Common myeloid progenitor, CD34-positive (primary cell): ENCODE measurements around the gene TLCD5.

ENCODE experiments used
- CTCF ChIA-PET: fragments of 350-600 bp; sonication (Branson Sonifier 250); formaldehyde crosslinking; loops from one replicate; lab custom pipeline; 2021; ENCODE audit warnings: antibody characterized with exemption; lab: Charles Lee
- POLR2A ChIA-PET: fragments of 350-600 bp; sonication (Branson Sonifier 250); formaldehyde crosslinking; loops from one replicate; lab custom pipeline; 2021; ENCODE audit warnings: antibody characterized with exemption; lab: Charles Lee
- DNase-seq, 3 donors: peaks; one replicate each; pipeline versions ENCODE4 v3.0.0 to v3.0.0-alpha.2; 2013
- H3K27ac ChIP-seq, 2 experiments: 1 replicate in 1 of 2; 2 replicates in 1 of 2; pipeline ENCODE4 v1.7.0; 2013; ENCODE audit warnings: inconsistent platforms in 2 of 2, low read length in 2 of 2, mild to moderate bottlenecking in 2 of 2, low read depth in 1 of 2, moderate library complexity in 1 of 2; ENCODE audit not compliant: severe bottlenecking in 2 of 2, insufficient read depth in 1 of 2, poor library complexity in 1 of 2
- H3K27me3 ChIP-seq, 5 experiments: replicated peaks in 2 of 5; 1 replicate in 3 of 5; 2 replicates in 2 of 5; pipeline versions ENCODE4 v1.6.1 to v1.7.0; 2013; ENCODE audit warnings: low read length in 4 of 5, mild to moderate bottlenecking in 2 of 5, moderate library complexity in 2 of 5, inconsistent platforms in 1 of 5; ENCODE audit not compliant: insufficient read depth in 5 of 5, control insufficient read depth in 4 of 5
- H3K36me3 ChIP-seq, 4 experiments: 1 replicate in 2 of 4; 2 replicates in 2 of 4; pipeline versions ENCODE4 v1.6.1 to v1.7.0; 2013; ENCODE audit warnings: low read length in 3 of 4, control low read depth in 1 of 4, mild to moderate bottlenecking in 1 of 4; ENCODE audit not compliant: control insufficient read depth in 4 of 4, insufficient read depth in 4 of 4
- H3K4me1 ChIP-seq, 4 experiments: 1 replicate in 3 of 4; 2 replicates in 1 of 4; pipeline versions ENCODE4 v1.6.1 to v1.7.1; 2013; ENCODE audit warnings: low read length in 3 of 4, mild to moderate bottlenecking in 3 of 4, control low read depth in 1 of 4, inconsistent platforms in 1 of 4, moderate library complexity in 1 of 4; ENCODE audit not compliant: control insufficient read depth in 4 of 4, insufficient read depth in 4 of 4; ENCODE audit errors: control extremely low read depth in 1 of 4
- H3K4me3 ChIP-seq, 7 experiments: 1 replicate in 4 of 7; 2 replicates in 3 of 7; pipeline versions ENCODE4 v1.5.1 to v1.7.0; 2013; ENCODE audit warnings: mild to moderate bottlenecking in 7 of 7, low read length in 6 of 7, moderate library complexity in 6 of 7, inconsistent platforms in 2 of 7, low read depth in 2 of 7, control low read depth in 1 of 7; ENCODE audit not compliant: insufficient read depth in 4 of 7, control insufficient read depth in 1 of 7; ENCODE audit errors: extremely low read depth in 1 of 7
- H3K9me3 ChIP-seq, 5 experiments: 1 replicate in 4 of 5; 2 replicates in 1 of 5; pipeline versions ENCODE4 v1.6.1 to v1.7.1; 2013; ENCODE audit warnings: low read length in 4 of 5, mild to moderate bottlenecking in 2 of 5, inconsistent platforms in 1 of 5, low read depth in 1 of 5, moderate library complexity in 1 of 5; ENCODE audit not compliant: control insufficient read depth in 4 of 5, insufficient read depth in 2 of 5; ENCODE audit errors: control extremely low read depth in 1 of 5
- WGBS: methylation state at CpG from one replicate; pipeline ENCODE4 v1.1.5; 2013; ENCODE audit not compliant: insufficient coverage; 5-methylcytosine and 5-hydroxymethylcytosine counted together

Gene TLCD5

GRCh38 chr11:120285256-120285655 lies 39.8 kb upstream of the TLCD5 start:
- Histone ChIP-seq H3K27me3 (peaks cover 3 to 20% (median 9%) of the 10 kb centered on the region in 5 experiments), H3K36me3 (no peaks in the 10 kb centered on the region), H3K4me3 (no peak overlapping the region), H3K4me1 (no peaks in the 10 kb centered on the region), H3K27ac (no peak overlapping the region), H3K9me3 (no peaks in the 10 kb centered on the region)
- CTCF ChIA-PET: interaction anchor here (6.1 kb wide), 1 partner anchor 16 kb away, joined by 40 read pairs; no protein-coding TSS in a partner anchor
- DNase-seq: no peak
- POLR2A ChIA-PET: no interaction called here
- 100% methylated on average over 2 of the region's 4 CpGs for WGBS

GRCh38 chr11:120288021-120288420 lies 37.1 kb upstream of the TLCD5 start:
- H3K4me3 ChIP-seq: no peak overlapping the region
- CTCF ChIA-PET: interaction anchor here (0.9 to 6.1 kb wide), 4 partner anchors 10 to 58 kb away, joined by 3 to 40 read pairs (median 5); no protein-coding TSS in a partner anchor
- H3K27ac ChIP-seq: no peak overlapping the region
- POLR2A ChIA-PET: no interaction called here
- peaks cover 5 to 31% (median 18%) of the 10 kb centered on the region in 5 experiments for H3K27me3 ChIP-seq
- no peaks in the 10 kb centered on the region for H3K36me3 ChIP-seq
- WGBS: 100% methylated on average over 1 of the region's 2 CpGs
- no peaks in the 10 kb centered on the region for H3K9me3 ChIP-seq
- H3K4me1 ChIP-seq: no peaks in the 10 kb centered on the region
- DNase-seq: no peak

- peaks cover 11 to 43% (median 23%) of the 10 kb centered on the region in 5 experiments for H3K27me3 ChIP-seq
- CTCF ChIA-PET: interaction anchor here (2.3 to 6.1 kb wide), 2 partner anchors 12 to 54 kb away, joined by 5 to 40 read pairs; no protein-coding TSS in a partner anchor
These were observed 35.7 kb upstream of the TLCD5 start for GRCh38 chr11:120289426-120289825.

GRCh38 chr11:120290956-120291355 lies 34.1 kb upstream of the TLCD5 start:
- no peak overlapping the region for H3K4me3 ChIP-seq
- H3K9me3 ChIP-seq: no peaks in the 10 kb centered on the region
- no peaks in the 10 kb centered on the region for H3K36me3 ChIP-seq
- CTCF ChIA-PET: interaction anchor here (6.1 kb wide), 1 partner anchor 10 kb away, joined by 40 read pairs; no protein-coding TSS in a partner anchor
- no peak for DNase-seq
- no peak overlapping the region for H3K27ac ChIP-seq
- peaks cover 17 to 50% (median 23%) of the 10 kb centered on the region in 5 experiments for H3K27me3 ChIP-seq
- WGBS: 49% methylated on average over 3 of the region's 3 CpGs
- POLR2A ChIA-PET: no interaction called here
- H3K4me1 ChIP-seq: no peaks in the 10 kb centered on the region

More at GRCh38 chr11:120289426-120289825, 35.7 kb upstream of the TLCD5 start:
- Histone ChIP-seq H3K9me3 (no peaks in the 10 kb centered on the region), H3K36me3 (no peaks in the 10 kb centered on the region), H3K4me3 (no peak overlapping the region), H3K27ac (no peak overlapping the region), H3K4me1 (no peaks in the 10 kb centered on the region)
- POLR2A ChIA-PET: no interaction called here
- no peak for DNase-seq
- 50% methylated on average over 5 of the region's 9 CpGs for WGBS

GRCh38 chr11:120293038-120293800 lies 31.9 kb upstream of the TLCD5 start:
- no peak overlapping the region for H3K4me3 ChIP-seq
- H3K36me3 ChIP-seq: no peaks in the 10 kb centered on the region
- ChIA-PET CTCF (interaction anchor here (0.7 to 14.0 kb wide), 3 partner anchors 10 to 60 kb away, joined by 3 to 269 read pairs (median 4); partner anchors contain the start of gene POU2F3), POLR2A (no interaction called here)
- H3K9me3 ChIP-seq: no peaks in the 10 kb centered on the region
- no peak overlapping the region for H3K27ac ChIP-seq
- WGBS: 95% methylated on average over 3 of the region's 5 CpGs
- no peak for DNase-seq
- H3K4me1 ChIP-seq: no peaks in the 10 kb centered on the region
- H3K27me3 ChIP-seq: peaks cover 17 to 50% (median 26%) of the 10 kb centered on the region in 5 experiments

- Histone ChIP-seq H3K4me3 (no peak overlapping the region), H3K9me3 (no peaks in the 10 kb centered on the region), H3K4me1 (no peaks in the 10 kb centered on the region), H3K36me3 (no peaks in the 10 kb centered on the region), H3K27me3 (peaks cover 17 to 50% (median 26%) of the 10 kb centered on the region in 5 experiments), H3K27ac (no peak overlapping the region)
- ChIA-PET CTCF (interaction anchor here (1.2 to 14.0 kb wide), 2 partner anchors 9 to 60 kb away, joined by 3 to 269 read pairs; partner anchors contain the start of gene POU2F3), POLR2A (no interaction called here)
- WGBS: 86% methylated on average over 5 of the region's 5 CpGs
- no peak for DNase-seq
These were observed 31.0 kb upstream of the TLCD5 start for GRCh38 chr11:120294096-120294495.

- Histone ChIP-seq H3K27me3 (peaks cover 14 to 40% (median 25%) of the 10 kb centered on the region in 5 experiments), H3K9me3 (no peaks in the 10 kb centered on the region), H3K4me1 (no peaks in the 10 kb centered on the region), H3K36me3 (no peaks in the 10 kb centered on the region), H3K27ac (no peak overlapping the region), H3K4me3 (no peak overlapping the region)
- DNase-seq: peak in 2 of 3 donors; percentile 15 to 38
- ChIA-PET POLR2A (no interaction called here), CTCF (interaction anchor here (14.0 kb wide), 1 partner anchor 61 kb away, joined by 269 read pairs; the partner anchor contains the start of gene POU2F3)
- WGBS: 48% methylated on average over 2 of the region's 4 CpGs
These were observed 30.0 kb upstream of the TLCD5 start for GRCh38 chr11:120295099-120295498.
